H1 (cell line): Measurements from ENCODE around the gene NOTUM. TPM values are rescaled to one million over a fixed set of nuclear protein-coding genes. Genes with fewer than 3 reads are reported as not detected.

Source experiments
- CTCF ChIA-PET: fragments of 300-600 bp; sonication (Branson Sonifier 250); formaldehyde crosslinking; loops from one replicate; lab custom pipeline; 2021; ENCODE audit not compliant: partially characterized antibody; lab: Charles Lee
- POLR2A ChIA-PET: fragments of 300-600 bp; sonication (Branson Sonifier 250); formaldehyde crosslinking; loops from one replicate; lab custom pipeline; 2021; ENCODE audit warnings: inconsistent platforms; ENCODE audit not compliant: partially characterized antibody; lab: Charles Lee
- DNase-seq, 2 experiments: peaks; one replicate each; pipeline versions ENCODE4 v3.0.0 to v3.0.0-alpha.2; 2010 to 2022; ENCODE audit warnings: low spot score in 2 of 2, low read depth in 1 of 2, mixed read lengths in 1 of 2
- FAIRE-seq: peaks from 2 replicates; lab custom pipeline; 2011; peaks lifted over from hg19 to GRCh38; lab: Jason Lieb, UNC
- H2AFZ ChIP-seq: 2 replicates; pipeline ENCODE4 v1.8.1; 2012; ENCODE audit warnings: low read length, inconsistent platforms
- H2AK5ac ChIP-seq: 2 replicates; pipeline ENCODE4 v1.6.1; 2013; ENCODE audit warnings: low read depth, low read length
- H2BK120ac ChIP-seq: replicated peaks from 2 replicates; pipeline ENCODE3; 2013; ENCODE audit warnings: low read depth, low read length, inconsistent platforms
- H2BK12ac ChIP-seq: 2 replicates; pipeline ENCODE4 v1.6.1; 2013; ENCODE audit warnings: low read depth, low read length
- H2BK15ac ChIP-seq: 2 replicates; pipeline ENCODE4 v1.6.1; 2013; ENCODE audit warnings: low read length
- H2BK20ac ChIP-seq: 2 replicates; pipeline ENCODE4 v1.6.1; 2013; ENCODE audit warnings: low read length
- H2BK5ac ChIP-seq: 2 replicates; pipeline ENCODE4 v1.6.1; 2013; ENCODE audit warnings: low read depth, low read length
- H3K14ac ChIP-seq: 2 replicates; pipeline ENCODE4 v1.6.1; 2013; ENCODE audit warnings: inconsistent platforms; ENCODE audit not compliant: insufficient read length
- H3K18ac ChIP-seq: 2 replicates; pipeline ENCODE4 v1.6.1; 2013; ENCODE audit warnings: low read length; ENCODE audit errors: extremely low read depth
- H3K23ac ChIP-seq: 2 replicates; pipeline ENCODE4 v1.6.1; 2013; ENCODE audit warnings: inconsistent platforms; ENCODE audit not compliant: insufficient read length
- H3K23me2 ChIP-seq: 2 replicates; pipeline ENCODE4 v1.6.1; 2013; ENCODE audit warnings: low read depth, low read length
- H3K27ac ChIP-seq: 2 replicates; pipeline ENCODE4 v1.6.1; 2011; ENCODE audit warnings: low read depth, low read length, inconsistent platforms
- H3K27me3 ChIP-seq, 4 experiments: replicated peaks in 1 of 4; 1 replicate in 1 of 4; 2 replicates in 3 of 4; pipeline versions ENCODE4 v1.6.1 to v1.8.1; 2011 to 2013; ENCODE audit warnings: low read length in 3 of 4, mild to moderate bottlenecking in 3 of 4, inconsistent platforms in 2 of 4, mixed read lengths in 2 of 4, moderate library complexity in 1 of 4; ENCODE audit not compliant: control insufficient read depth in 3 of 4, insufficient read depth in 3 of 4; ENCODE audit errors: extremely low read depth in 1 of 4
- H3K36me3 ChIP-seq, 4 experiments: 2 replicates each; pipeline versions ENCODE4 v1.6.1 to v1.8.1; 2011 to 2013; ENCODE audit warnings: mild to moderate bottlenecking in 4 of 4, low read length in 3 of 4, moderate library complexity in 2 of 4, control low read depth in 1 of 4, inconsistent platforms in 1 of 4; ENCODE audit not compliant: insufficient read depth in 4 of 4, control insufficient read depth in 2 of 4
- H3K4ac ChIP-seq: replicated peaks from 2 replicates; pipeline ENCODE3; 2013; ENCODE audit warnings: low read length, low read depth, mixed read lengths, inconsistent platforms; ENCODE audit not compliant: insufficient read length
- H3K4me1 ChIP-seq, 4 experiments: replicated peaks in 1 of 4; 1 replicate in 1 of 4; 2 replicates in 3 of 4; pipeline versions ENCODE4 v1.6.1 to v1.8.1; 2011 to 2013; ENCODE audit warnings: low read length in 3 of 4, inconsistent platforms in 2 of 4, mixed read lengths in 1 of 4; ENCODE audit not compliant: insufficient read depth in 4 of 4, control insufficient read depth in 3 of 4
- H3K4me2 ChIP-seq, 2 experiments: 2 replicates each; pipeline versions ENCODE4 v1.6.1 to v1.8.1; 2011 to 2013; ENCODE audit warnings: low read depth in 2 of 2, low read length in 2 of 2, control low read depth in 1 of 2, inconsistent platforms in 1 of 2, mild to moderate bottlenecking in 1 of 2; ENCODE audit not compliant: insufficient read depth in 1 of 2
- H3K4me3 ChIP-seq, 4 experiments: fragments of 200-600, 300-600 bp in 1 of 4; sonication (generic), shearing (Covaris generic), sonication (Bioruptor Twin) in 1 of 4; 2 replicates each; pipeline versions ENCODE4 v1.5.1 to v1.8.1; 2011 to 2016; ENCODE audit warnings: low read length in 4 of 4, low read depth in 3 of 4, control low read depth in 2 of 4, inconsistent platforms in 2 of 4, mild to moderate bottlenecking in 2 of 4, mixed read lengths in 1 of 4, moderate library complexity in 1 of 4; ENCODE audit not compliant: insufficient read depth in 2 of 4; ENCODE audit errors: extremely low read depth in 1 of 4
- H3K56ac ChIP-seq: replicated peaks from 2 replicates; pipeline ENCODE3; 2013; ENCODE audit warnings: low read depth, mild to moderate bottlenecking, mixed read lengths, low read length, inconsistent platforms; ENCODE audit not compliant: insufficient read length
- H3K79me1 ChIP-seq: 2 replicates; pipeline ENCODE4 v1.6.1; 2013; ENCODE audit warnings: low read depth, low read length, control low read depth
- H3K79me2 ChIP-seq, 2 experiments: 2 replicates each; pipeline versions ENCODE4 v1.6.1 to v1.8.1; 2012 to 2013; ENCODE audit warnings: low read length in 2 of 2, mild to moderate bottlenecking in 2 of 2, inconsistent platforms in 1 of 2; ENCODE audit not compliant: insufficient read depth in 2 of 2, control insufficient read depth in 1 of 2
- H3K9ac ChIP-seq, 4 experiments: replicated peaks in 1 of 4; 1 replicate in 1 of 4; 2 replicates in 3 of 4; pipeline versions ENCODE4 v1.6.1 to v1.8.1; 2011 to 2013; ENCODE audit warnings: low read depth in 3 of 4, low read length in 3 of 4, control low read depth in 2 of 4, mild to moderate bottlenecking in 2 of 4, moderate library complexity in 2 of 4, inconsistent platforms in 1 of 4; ENCODE audit errors: extremely low read depth in 1 of 4
- H3K9me3 ChIP-seq, 2 experiments: 2 replicates each; pipeline versions ENCODE4 v1.6.1 to v1.8.1; 2012 to 2013; ENCODE audit warnings: mild to moderate bottlenecking in 2 of 2, moderate library complexity in 2 of 2, control low read depth in 1 of 2, inconsistent platforms in 1 of 2, low read depth in 1 of 2, low read length in 1 of 2, mixed read lengths in 1 of 2; ENCODE audit not compliant: insufficient read depth in 2 of 2
- H4K20me1 ChIP-seq, 2 experiments: replicated peaks in 1 of 2; 2 replicates each; pipeline versions ENCODE3 to v1.8.1; 2011 to 2013; ENCODE audit warnings: inconsistent platforms in 2 of 2, low read length in 2 of 2, mild to moderate bottlenecking in 1 of 2; ENCODE audit not compliant: insufficient read depth in 2 of 2, control insufficient read depth in 1 of 2
- H4K5ac ChIP-seq: 2 replicates; pipeline ENCODE4 v1.6.1; 2013; ENCODE audit warnings: low read length, low read depth, mixed read lengths, inconsistent platforms; ENCODE audit not compliant: insufficient read length
- H4K8ac ChIP-seq: 2 replicates; pipeline ENCODE4 v1.8.0; 2013; ENCODE audit warnings: mild to moderate bottlenecking, moderate library complexity, low read length, inconsistent platforms; ENCODE audit not compliant: insufficient read depth; ENCODE audit errors: extremely low read depth
- H4K91ac ChIP-seq: replicated peaks from 2 replicates; pipeline ENCODE3; 2013; ENCODE audit warnings: low read length, mixed read lengths, inconsistent platforms; ENCODE audit not compliant: insufficient read length
- BACH1 ChIP-seq: IDR thresholded peaks from 2 replicates; pipeline ENCODE4 v1.6.1; 2012; ENCODE audit warnings: low read length, improper control_type of control experiment
- GTF2F1 ChIP-seq: IDR thresholded peaks from 2 replicates; pipeline ENCODE4 v1.6.1; 2012; ENCODE audit warnings: low read depth, low read length, improper control_type of control experiment, borderline replicate concordance
- HDAC2 ChIP-seq, 2 experiments: fragments of 300-600 bp in 1 of 2; sonication (generic) in 1 of 2; IDR thresholded peaks; 2 replicates each; pipeline ENCODE4 v1.6.1; 2011 to 2012; ENCODE audit warnings: low read depth in 2 of 2, low read length in 2 of 2, mild to moderate bottlenecking in 2 of 2, moderate library complexity in 2 of 2, borderline replicate concordance in 1 of 2, inconsistent platforms in 1 of 2
- KDM4A ChIP-seq: IDR thresholded peaks from one replicate; pipeline ENCODE4 v1.7.1; 2012; ENCODE audit warnings: low read depth, mild to moderate bottlenecking, moderate library complexity, low read length, inconsistent platforms; ENCODE audit not compliant: severe bottlenecking
- RAD21 ChIP-seq, 2 experiments: IDR thresholded peaks in 1 of 2; conservative IDR thresholded peaks in 1 of 2; 2 replicates each; pipeline ENCODE4 v1.6.1; 2011; ENCODE audit warnings: low read depth in 2 of 2, low read length in 2 of 2, improper control_type of control experiment in 1 of 2, inconsistent platforms in 1 of 2, mild to moderate bottlenecking in 1 of 2, moderate library complexity in 1 of 2
- TAF7 ChIP-seq: optimal IDR thresholded peaks from 2 replicates; pipeline ENCODE3; 2011; ENCODE audit warnings: low read depth, mild to moderate bottlenecking, inconsistent platforms, low read length, moderate library complexity, borderline replicate concordance
- WGBS, 2 experiments: shearing (Covaris generic) in 1 of 2; methylation state at CpG; one replicate each; pipeline versions ENCODE4 v1.1.6 to v1.1.7; 2013 to 2015; ENCODE audit warnings: low lambda C conversion rate in 2 of 2, mixed read lengths in 2 of 2, inconsistent platforms in 1 of 2, low coverage in 1 of 2, missing lambda C conversion rate in 1 of 2; ENCODE audit not compliant: insufficient replicate concordance in 2 of 2, insufficient coverage in 1 of 2, insufficient read length in 1 of 2; ENCODE audit errors: extremely low coverage in 1 of 2, missing lambda C conversion rate in 1 of 2; 5-methylcytosine and 5-hydroxymethylcytosine counted together
- polyA plus RNA-seq, 7 experiments: library from polyadenylated mRNA; depleted of rRNA in 3 of 7; stranded (reverse) in 5 of 7; unstranded in 2 of 7; fragments of >200 nt in 5 of 7; fragments of 200-250 nt in 2 of 7; gene quantifications; 1 replicate in 5 of 7; 2 replicates in 1 of 7; 4 replicates in 1 of 7; pipeline versions ENCODE4 v1.2.1 to v1.2.3, GENCODE V29; 2011 to 2013; ENCODE audit warnings: missing spikeins in 2 of 7, mixed read lengths in 2 of 7
- total RNA-seq: library from RNA; stranded (reverse); fragmentation: NEBNext Ultra II Directional; extraction: Animal tissue kit (Norgen Biotek cat#: 25700); gene quantifications from 2 replicates; pipeline ENCODE4 v1.2.1, GENCODE V29; 2021

The NOTUM gene
- total and polyA plus RNA-seq, 2 of the 8 experiments (the other 6 are each of a cell fraction or from before 2014, with no cell fraction given): 0.45 to 0.76 TPM

DNA sequence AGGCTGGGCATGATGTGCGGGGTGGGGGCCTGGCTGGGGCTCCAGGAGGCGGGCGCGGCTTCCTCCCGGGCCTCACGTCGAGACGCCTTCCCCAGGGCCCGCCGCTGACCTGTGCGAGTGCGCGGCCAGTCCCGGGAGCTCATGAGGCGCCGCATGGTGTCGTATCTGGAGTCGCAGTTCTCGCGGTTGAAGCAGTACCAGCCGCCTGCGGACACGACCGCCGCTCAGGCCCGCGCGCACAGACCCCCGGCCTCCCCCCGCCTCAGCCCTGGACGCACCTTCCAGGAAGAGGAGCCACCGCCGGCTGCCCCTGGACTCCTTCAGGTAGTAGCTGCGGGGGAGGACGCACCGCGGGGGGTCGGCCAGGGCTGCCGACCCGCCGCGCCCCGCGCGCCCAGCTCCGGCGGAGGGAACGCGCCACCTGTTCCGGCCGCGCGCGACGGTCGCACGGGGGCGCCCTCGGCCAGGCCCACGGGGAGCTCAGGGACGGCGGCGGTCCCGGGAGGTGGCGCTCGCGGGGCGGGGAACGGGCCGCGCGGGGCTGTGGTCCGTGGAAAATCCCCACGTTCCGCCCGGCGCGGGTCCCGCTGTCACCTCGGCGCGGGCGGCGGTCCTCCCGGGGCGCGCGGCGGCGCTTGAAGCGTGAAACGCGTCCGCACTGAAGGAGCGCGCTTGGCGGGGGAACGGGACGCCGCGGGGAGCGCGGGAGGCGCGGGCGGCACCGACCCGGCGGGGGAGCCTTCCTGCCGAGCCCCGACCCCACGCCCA, 1.4 kb downstream of the NOTUM start:
- WGBS, 2 experiments: 7% methylated on average over 85 of the region's 112 CpGs; no CpG with 5 or more reads in 1 of the 2 experiments
- POLR2A ChIA-PET: interaction anchor here (0.7 to 3.0 kb wide), 9 partner anchors 9 to 90 kb away, joined by 3 to 14 read pairs (median 5); partner anchors contain the start of gene PYCR1
- H4K8ac ChIP-seq: no peak overlapping the region; the same call in 1 of the 2 replicates
- H3K4me1 ChIP-seq: peaks cover 0 to 6% (median 1%) of the 10 kb centered on the region in 4 experiments; a peak in 4 of 7 replicates
- no peak overlapping the region for H2BK5ac ChIP-seq
- H2BK15ac ChIP-seq: no peak overlapping the region; the same call in 1 of the 2 replicates
- no peaks in the 10 kb centered on the region for H3K79me2 ChIP-seq
- H3K23ac ChIP-seq: no peak overlapping the region
- H4K91ac ChIP-seq: no peak overlapping the region
- peaks cover 46 to 80% (median 63%) of the 10 kb centered on the region in 4 experiments for H3K27me3 ChIP-seq
- no peak overlapping the region for H3K9ac ChIP-seq
- H3K9me3 ChIP-seq: no peaks in the 10 kb centered on the region
- CTCF ChIA-PET: interaction anchor here (0.7 to 5.1 kb wide), 21 partner anchors 9 to 196 kb away, joined by 3 to 22 read pairs (median 4); partner anchors contain the start of genes ANAPC11, ARHGDIA, ASPSCR1 and MYADML2
- no peak overlapping the region for H3K4ac ChIP-seq
- no peak overlapping the region for H3K27ac ChIP-seq
- no peak overlapping the region for H4K5ac ChIP-seq
- H3K23me2 ChIP-seq: peaks cover 4% of the 10 kb centered on the region; the same call in 1 of the 2 replicates
- no peak overlapping the region for H2BK20ac ChIP-seq
- no peak overlapping the region for H2AFZ ChIP-seq
- no peak overlapping the region; the same call in 1 of the 2 replicates for H3K18ac ChIP-seq
- peak overlapping the region in 1 of 4 experiments; percentile 52; a peak in 2 of 8 replicates for H3K4me3 ChIP-seq
- H2BK120ac ChIP-seq: no peak overlapping the region
- no peaks in the 10 kb centered on the region for H3K79me1 ChIP-seq
- no peak overlapping the region for H2AK5ac ChIP-seq
- peak in 1 of 2 experiments; percentile 72 for DNase-seq
- no peak overlapping the region for H3K56ac ChIP-seq
- H3K14ac ChIP-seq: no peak overlapping the region
- H3K4me2 ChIP-seq: peak overlapping the region; percentile 31 to 63; a peak in 3 of 4 replicates
- H4K20me1 ChIP-seq: peaks cover 0 to 2% of the 10 kb centered on the region in 2 experiments
- H3K36me3 ChIP-seq: peaks cover 0 to 13% (median 0%) of the 10 kb centered on the region in 4 experiments; a peak in 1 of 8 replicates
- FAIRE-seq: no peak
- peak overlapping the region; percentile 50; the same call in 1 of the 2 replicates for H2BK12ac ChIP-seq
- TF ChIP-seq TAF7: peak; percentile 17
- no peak for TF ChIP-seq GTF2F1
- TF ChIP-seq HDAC2 (IDR thresholded peaks at IDR 0.05; ENCODE audit: borderline replicate concordance in 1 of 2, low read depth in 2 of 2, low read length in 2 of 2): 0 out of 4 replicates have a peak, but pooled peaks of 1 of the 2 experiments have one; percentile 57
- TF ChIP-seq KDM4A: peak; percentile 34
- peak; percentile 51 for TF ChIP-seq BACH1
- TF ChIP-seq RAD21 (IDR thresholded peaks at IDR 0.05 in 1 of 2, conservative IDR thresholded peaks at IDR 0.05 in 1 of 2; ENCODE audit: low read depth in 2 of 2, low read length in 2 of 2): peak; percentile 26 to 68; a peak in 3 of 4 replicates
